Keratinocyte (primary cell): ENCODE results near the gene KCNH8. TPM values are rescaled to one million over a fixed set of nuclear protein-coding genes. Genes with fewer than 3 reads are reported as not detected.

Experiments
- DNase-seq: peaks from one replicate; pipeline ENCODE4 v3.0.0-alpha.2; 2011; ENCODE audit warnings: low read depth, missing footprints, low spot score
- FAIRE-seq: peaks from 2 replicates; lab custom pipeline; 2011; peaks lifted over from hg19 to GRCh38; lab: Jason Lieb, UNC
- H2AFZ ChIP-seq: 2 replicates; pipeline ENCODE4 v1.6.0; 2012; ENCODE audit warnings: low read length, control low read depth, inconsistent platforms; ENCODE audit not compliant: control insufficient read depth
- H3K27ac ChIP-seq: 2 replicates; pipeline ENCODE4 v1.5.1; 2011; ENCODE audit warnings: low read length; ENCODE audit not compliant: control insufficient read depth, insufficient read depth
- H3K27me3 ChIP-seq: 3 replicates; pipeline ENCODE4 v1.6.0; 2011; ENCODE audit warnings: low read length; ENCODE audit not compliant: control insufficient read depth, insufficient read depth; ENCODE audit errors: extremely low read depth
- H3K36me3 ChIP-seq, 2 experiments: 2 replicates in 1 of 2; 3 replicates in 1 of 2; pipeline ENCODE4 v1.5.1; 2011; ENCODE audit warnings: low read length in 2 of 2, mild to moderate bottlenecking in 1 of 2; ENCODE audit not compliant: control insufficient read depth in 2 of 2, insufficient read depth in 2 of 2; ENCODE audit errors: extremely low read depth in 1 of 2
- H3K4me1 ChIP-seq: 3 replicates; pipeline ENCODE4 v1.5.1; 2011; ENCODE audit warnings: low read length; ENCODE audit not compliant: control insufficient read depth, insufficient read depth; ENCODE audit errors: extremely low read depth
- H3K4me2 ChIP-seq: 3 replicates; pipeline ENCODE4 v1.6.0; 2011; ENCODE audit warnings: low read depth, low read length; ENCODE audit not compliant: control insufficient read depth, insufficient read depth; ENCODE audit errors: extremely low read depth
- H3K4me3 ChIP-seq, 3 experiments: fragments of 200-600 bp in 1 of 3; sonication (generic) in 1 of 3; 2 replicates in 2 of 3; 3 replicates in 1 of 3; pipeline ENCODE4 v1.5.1; 2011 to 2016; ENCODE audit warnings: low read length in 3 of 3, mild to moderate bottlenecking in 3 of 3, control low read depth in 2 of 3, inconsistent platforms in 1 of 3, low read depth in 1 of 3, mixed read lengths in 1 of 3, mixed run types in 1 of 3, moderate library complexity in 1 of 3; ENCODE audit not compliant: control insufficient read depth in 2 of 3, insufficient read depth in 2 of 3; ENCODE audit errors: extremely low read depth in 1 of 3
- H3K79me2 ChIP-seq: 2 replicates; pipeline ENCODE4 v1.6.0; 2012; ENCODE audit warnings: low read length; ENCODE audit not compliant: control insufficient read depth, insufficient read depth
- H3K9ac ChIP-seq: 3 replicates; pipeline ENCODE4 v1.6.0; 2011; ENCODE audit warnings: low read length; ENCODE audit not compliant: control insufficient read depth, insufficient read depth; ENCODE audit errors: extremely low read depth
- H3K9me1 ChIP-seq: 3 replicates; pipeline ENCODE4 v1.6.0; 2011; ENCODE audit warnings: low read length; ENCODE audit not compliant: control insufficient read depth, insufficient read depth; ENCODE audit errors: extremely low read depth
- H3K9me3 ChIP-seq: 2 replicates; pipeline ENCODE4 v1.5.1; 2012; ENCODE audit warnings: low read depth, low read length; ENCODE audit not compliant: control insufficient read depth
- H4K20me1 ChIP-seq: 3 replicates; pipeline ENCODE4 v1.6.0; 2011; ENCODE audit warnings: low read length; ENCODE audit not compliant: control insufficient read depth, insufficient read depth; ENCODE audit errors: extremely low read depth
- CTCF ChIP-seq, 3 experiments: IDR thresholded peaks in 1 of 3; conservative IDR thresholded peaks in 1 of 3; optimal IDR thresholded peaks in 1 of 3; 2 replicates in 2 of 3; 3 replicates in 1 of 3; pipeline versions ENCODE3 to v1.5.1; 2011; ENCODE audit warnings: low read length in 3 of 3, mild to moderate bottlenecking in 3 of 3, moderate library complexity in 2 of 3, control low read depth in 1 of 3, inconsistent platforms in 1 of 3; ENCODE audit not compliant: insufficient read depth in 2 of 3; ENCODE audit errors: extremely low read depth in 1 of 3
- EZH2 ChIP-seq: IDR thresholded peaks from one replicate; pipeline ENCODE4 v1.6.1; 2012; ENCODE audit warnings: inconsistent platforms, mild to moderate bottlenecking, low read length, moderate library complexity
- dilution Hi-C: fragments of 300-500 bp; cut with MboI; formaldehyde crosslinking; loops from one replicate; pipeline ENCODE4 v1.7.0; 2020; ENCODE audit warnings: low sequenced_read_pairs; ENCODE audit not compliant: extremely low pct_ligation_motif_present
- polyA plus RNA-seq, 5 experiments: library from polyadenylated mRNA; depleted of rRNA in 3 of 5; stranded (reverse) in 3 of 5; stranded (forward) in 1 of 5; unstranded in 1 of 5; fragments of >200 nt; gene quantifications; 1 replicate in 1 of 5; 2 replicates in 3 of 5; 3 replicates in 1 of 5; pipeline versions ENCODE4 v1.2.1 to v1.2.3, GENCODE V29; 2011 to 2012; ENCODE audit warnings: missing spikeins in 2 of 5, low read depth in 1 of 5, low replicate concordance in 1 of 5

Gene KCNH8
- polyA plus RNA-seq, 1 donor (not counting 4 experiments of a cell fraction or from before 2014, with no cell fraction given), result not detected

DNA sequence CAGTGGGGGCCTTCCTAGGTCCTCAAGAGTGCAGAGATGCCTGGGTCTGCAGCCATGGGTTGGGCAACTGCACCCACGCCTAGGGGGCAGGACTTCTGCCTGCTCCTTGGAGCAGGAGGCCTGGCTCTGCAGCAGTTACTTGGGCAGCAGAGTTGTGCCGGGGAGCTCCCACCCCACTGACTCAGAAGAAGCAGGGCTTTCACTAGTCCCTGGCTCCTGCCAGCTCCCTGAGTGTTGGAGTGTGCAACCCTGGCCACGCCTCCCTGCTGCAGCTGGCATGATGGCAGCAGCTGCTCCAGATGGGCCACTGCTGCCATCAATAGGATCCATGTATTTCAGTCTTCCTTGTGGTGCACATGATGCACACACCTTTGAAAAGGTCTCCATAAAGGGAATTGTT, 40.6 kb upstream of the KCNH8 start:
- no peak for TF ChIP-seq EZH2
- no peak for TF ChIP-seq CTCF (optimal IDR thresholded peaks at IDR 0.05 in 1 of 3, IDR thresholded peaks at IDR 0.05 in 1 of 3, conservative IDR thresholded peaks at IDR 0.05 in 1 of 3; ENCODE audit: extremely low read depth in 1 of 3, insufficient read depth in 2 of 3, low read length in 3 of 3)
- Histone ChIP-seq H3K27ac (no peak overlapping the region), H3K4me2 (no peak overlapping the region), H3K9me1 (no peaks in the 10 kb centered on the region), H3K4me1 (no peaks in the 10 kb centered on the region), H3K9me3 (no peaks in the 10 kb centered on the region), H3K4me3 (no peak overlapping the region), H3K27me3 (no peaks in the 10 kb centered on the region), H3K9ac (no peak overlapping the region), H2AFZ (no peak overlapping the region), H3K79me2 (no peaks in the 10 kb centered on the region), H4K20me1 (no peaks in the 10 kb centered on the region), H3K36me3 (no peaks in the 10 kb centered on the region)
- dilution Hi-C loops, result no loop called here
- no peak for FAIRE-seq
- DNase-seq, result no peak

DNA sequence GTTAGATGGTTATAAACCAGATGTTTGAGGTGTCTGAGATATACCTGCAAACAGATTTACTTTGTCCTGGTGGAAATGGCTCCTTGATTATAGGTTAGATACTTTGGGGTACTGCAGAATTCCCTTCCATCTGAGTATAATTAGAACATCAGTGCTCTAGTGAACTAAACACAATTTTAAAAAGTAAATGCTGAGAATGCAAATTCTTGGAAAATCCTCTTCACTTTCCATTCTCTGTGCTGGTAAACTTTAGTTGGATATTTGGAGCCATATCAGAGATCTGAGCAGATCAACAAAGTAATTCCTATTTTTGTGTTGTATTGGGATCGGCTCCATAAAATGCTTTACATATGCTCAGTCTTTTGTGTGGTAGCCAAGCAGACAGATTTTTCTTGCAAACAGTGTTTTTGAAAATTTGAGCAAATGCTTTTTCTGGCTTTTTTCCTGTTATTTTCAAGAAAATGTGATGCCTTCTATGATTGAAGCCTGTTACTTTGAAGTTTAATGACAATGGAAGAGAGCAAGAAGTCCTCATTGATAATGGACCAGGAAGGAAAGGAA, 37.9 kb upstream of the KCNH8 start:
- H3K36me3 ChIP-seq, result no peaks in the 10 kb centered on the region
- no peaks in the 10 kb centered on the region for H3K79me2 ChIP-seq
- H3K27ac ChIP-seq, result no peak overlapping the region
- H2AFZ ChIP-seq, result no peak overlapping the region
- H3K4me1 ChIP-seq, result no peaks in the 10 kb centered on the region
- no peak overlapping the region for H3K4me2 ChIP-seq
- no peak overlapping the region for H3K9ac ChIP-seq
- H3K9me3 ChIP-seq, result no peaks in the 10 kb centered on the region
- no peak for FAIRE-seq
- dilution Hi-C loops, result no loop called here
- TF ChIP-seq EZH2 (no peak), CTCF (optimal IDR thresholded peaks at IDR 0.05 in 1 of 3, IDR thresholded peaks at IDR 0.05 in 1 of 3, conservative IDR thresholded peaks at IDR 0.05 in 1 of 3; ENCODE audit: extremely low read depth in 1 of 3, insufficient read depth in 2 of 3, low read length in 3 of 3) (no peak)
- H3K9me1 ChIP-seq, result no peaks in the 10 kb centered on the region
- H4K20me1 ChIP-seq, result no peaks in the 10 kb centered on the region
- H3K4me3 ChIP-seq, result no peak overlapping the region
- DNase-seq, result no peak
- H3K27me3 ChIP-seq, result no peaks in the 10 kb centered on the region
